Measurements from ENCODE around the gene DICER1. TPM values are rescaled to one million over a fixed set of nuclear protein-coding genes. Genes with fewer than 3 reads are reported as not detected.

The DICER1 gene
- total RNA-seq, 1 donor from 2014 or later: 103 TPM

DNA sequence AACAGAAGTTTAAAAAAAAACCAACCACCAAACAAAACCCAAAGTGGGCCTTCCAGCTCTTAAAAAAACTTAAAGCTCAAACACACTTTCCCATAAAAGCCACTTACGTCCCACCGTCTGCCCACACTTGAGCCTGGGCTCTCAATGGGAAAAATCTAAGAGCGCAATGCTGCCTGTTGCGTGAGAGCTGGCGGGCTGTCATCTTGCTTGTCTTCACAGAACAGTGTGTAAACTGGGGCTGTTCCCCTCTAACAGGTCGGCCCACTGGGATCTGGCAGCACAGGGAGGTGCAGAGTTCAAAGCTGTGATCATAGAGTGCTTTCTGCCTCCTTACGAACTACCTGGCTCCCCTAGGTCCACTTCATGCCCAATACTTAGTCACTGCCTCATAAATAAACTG, 80.0 kb downstream of the DICER1 start:
- Mint-ChIP-seq H3K9me3 (ENCODE audit: unreplicated experiment) (peaks cover 1% of the 10 kb centered on the region), H3K27ac (ENCODE audit: unreplicated experiment) (no peak overlapping the region), H3K4me3 (ENCODE audit: unreplicated experiment) (no peak overlapping the region), H3K27me3 (ENCODE audit: low read depth, unreplicated experiment) (peaks cover 3% of the 10 kb centered on the region), H3K4me1 (ENCODE audit: low read depth, unreplicated experiment) (no peaks in the 10 kb centered on the region), H3K36me3 (ENCODE audit: low read depth, unreplicated experiment) (no peaks in the 10 kb centered on the region)
- TF ChIP-seq EZH2 (IDR thresholded peaks at IDR 0.05; ENCODE audit: insufficient read depth, low read length): no peak
- TF ChIP-seq CTCF (IDR thresholded peaks at IDR 0.05; ENCODE audit: insufficient read depth, low read depth, low read length): no peak
- Histone ChIP-seq H3K9ac (ENCODE audit: low read length) (no peak overlapping the region), H3K79me2 (ENCODE audit: insufficient read depth, low read length) (no peaks in the 10 kb centered on the region), H3K9me3 (ENCODE audit: insufficient read depth, low read depth, low read length) (no peaks in the 10 kb centered on the region), H3K27ac (ENCODE audit: low read depth, low read length) (no peak overlapping the region), H3K4me1 (ENCODE audit: insufficient read depth, low read length) (no peaks in the 10 kb centered on the region), H2AFZ (ENCODE audit: low read depth, low read length) (no peak overlapping the region), H3K4me3 (ENCODE audit: insufficient read depth, low read depth, low read length) (no peak overlapping the region), H3K27me3 (ENCODE audit: insufficient read depth, low read length) (no peaks in the 10 kb centered on the region), H3K36me3 (ENCODE audit: insufficient read depth, low read length) (no peaks in the 10 kb centered on the region), H3K4me2 (ENCODE audit: low read length) (no peak overlapping the region), H4K20me1 (ENCODE audit: insufficient read depth, low read length) (no peaks in the 10 kb centered on the region)
- DNase-seq (ENCODE audit: low read depth): no peak
- no peak for FAIRE-seq

GRCh38 chr14:95075789-95076188, 81.5 kb downstream of the DICER1 start:
- Histone ChIP-seq H3K9me3 (ENCODE audit: insufficient read depth, low read depth, low read length) (no peaks in the 10 kb centered on the region), H3K4me3 (ENCODE audit: insufficient read depth, low read depth, low read length) (no peak overlapping the region), H3K36me3 (ENCODE audit: insufficient read depth, low read length) (no peaks in the 10 kb centered on the region), H3K27me3 (ENCODE audit: insufficient read depth, low read length) (peaks cover 11% of the 10 kb centered on the region), H3K79me2 (ENCODE audit: insufficient read depth, low read length) (no peaks in the 10 kb centered on the region), H2AFZ (ENCODE audit: low read depth, low read length) (no peak overlapping the region), H3K4me1 (ENCODE audit: insufficient read depth, low read length) (no peaks in the 10 kb centered on the region), H4K20me1 (ENCODE audit: insufficient read depth, low read length) (no peaks in the 10 kb centered on the region), H3K9ac (ENCODE audit: low read length) (no peak overlapping the region), H3K27ac (ENCODE audit: low read depth, low read length) (no peak overlapping the region), H3K4me2 (ENCODE audit: low read length) (no peak overlapping the region)
- peaks cover 4% of the 10 kb centered on the region for H3K27me3 Mint-ChIP-seq (ENCODE audit: low read depth, unreplicated experiment)
- no peaks in the 10 kb centered on the region for H3K4me1 Mint-ChIP-seq (ENCODE audit: low read depth, unreplicated experiment)
- no peaks in the 10 kb centered on the region for H3K36me3 Mint-ChIP-seq (ENCODE audit: low read depth, unreplicated experiment)
- FAIRE-seq: no peak
- peaks cover 1% of the 10 kb centered on the region for H3K9me3 Mint-ChIP-seq (ENCODE audit: unreplicated experiment)
- H3K27ac Mint-ChIP-seq (ENCODE audit: unreplicated experiment): no peak overlapping the region
- no peak for DNase-seq (ENCODE audit: low read depth)
- H3K4me3 Mint-ChIP-seq (ENCODE audit: unreplicated experiment): no peak overlapping the region
- TF ChIP-seq CTCF (IDR thresholded peaks at IDR 0.05; ENCODE audit: insufficient read depth, low read depth, low read length) (no peak), EZH2 (IDR thresholded peaks at IDR 0.05; ENCODE audit: insufficient read depth, low read length) (no peak)

GRCh38 chr14:95073947-95074346, 83.4 kb downstream of the DICER1 start:
- peaks cover under 1% of the 10 kb centered on the region for H3K36me3 Mint-ChIP-seq (ENCODE audit: low read depth, unreplicated experiment)
- no peaks in the 10 kb centered on the region for H3K36me3 ChIP-seq (ENCODE audit: insufficient read depth, low read length)
- FAIRE-seq: no peak

More at GRCh38 chr14:95073947-95074346, 83.4 kb downstream of the DICER1 start:
- DNase-seq (ENCODE audit: low read depth): no peak
- Mint-ChIP-seq H3K27ac (ENCODE audit: unreplicated experiment) (no peak overlapping the region), H3K9me3 (ENCODE audit: unreplicated experiment) (peaks cover 1% of the 10 kb centered on the region), H3K4me3 (ENCODE audit: unreplicated experiment) (no peak overlapping the region), H3K4me1 (ENCODE audit: low read depth, unreplicated experiment) (no peaks in the 10 kb centered on the region), H3K27me3 (ENCODE audit: low read depth, unreplicated experiment) (peaks cover 11% of the 10 kb centered on the region)
- Histone ChIP-seq H3K4me1 (ENCODE audit: insufficient read depth, low read length) (no peaks in the 10 kb centered on the region), H4K20me1 (ENCODE audit: insufficient read depth, low read length) (no peaks in the 10 kb centered on the region), H3K9me3 (ENCODE audit: insufficient read depth, low read depth, low read length) (no peaks in the 10 kb centered on the region), H3K27ac (ENCODE audit: low read depth, low read length) (no peak overlapping the region), H3K4me3 (ENCODE audit: insufficient read depth, low read depth, low read length) (no peak overlapping the region), H3K4me2 (ENCODE audit: low read length) (no peak overlapping the region), H2AFZ (ENCODE audit: low read depth, low read length) (no peak overlapping the region), H3K79me2 (ENCODE audit: insufficient read depth, low read length) (no peaks in the 10 kb centered on the region), H3K27me3 (ENCODE audit: insufficient read depth, low read length) (peaks cover 15% of the 10 kb centered on the region), H3K9ac (ENCODE audit: low read length) (no peak overlapping the region)
- TF ChIP-seq CTCF (IDR thresholded peaks at IDR 0.05; ENCODE audit: insufficient read depth, low read depth, low read length) (no peak), EZH2 (IDR thresholded peaks at IDR 0.05; ENCODE audit: insufficient read depth, low read length) (no peak)

Data from astrocyte (in vitro differentiated cells and primary cell).